K562 (cell line): ENCODE results near the gene KCNK4. TPM values are rescaled to one million over a fixed set of nuclear protein-coding genes. Genes with fewer than 3 reads are reported as not detected.

Source experiments
- ATAC-seq: fragments of 200-7000 bp; cut with Tn5 transposase; 3 replicates; pipeline ENCODE4 v1.9.1; 2020; ENCODE audit warnings: moderate library complexity
- BruUV-seq: library from RNA; stranded (reverse); fragments of 400-500 nt; replicated peaks from 2 replicates; lab custom pipeline; 2021; lab: Mats Ljungman, UMichigan
- CTCF ChIA-PET: fragments of 300-600 bp; formaldehyde crosslinking; extraction: SDS; loops from one replicate; lab custom pipeline; 2021; ENCODE audit warnings: low intra/inter-chr PET ratio; lab: Yijun Ruan, JAX
- POLR2A ChIA-PET: fragments of 300-600, 350-650 bp; sonication (Branson Sonifier 250); formaldehyde crosslinking; extraction: SDS; loops from one replicate; lab custom pipeline; 2021; ENCODE audit warnings: antibody characterized with exemption, inconsistent platforms; lab: Yijun Ruan, JAX
- DNase-seq, 4 experiments: peaks; one replicate each; pipeline versions ENCODE4 v3.0.0 to v3.0.0-alpha.2; 2011 to 2018; ENCODE audit warnings: low spot score in 3 of 4, mixed read lengths in 3 of 4; ENCODE audit errors: extremely low read depth in 1 of 4
- FAIRE-seq: peaks from 2 replicates; lab custom pipeline; 2011; peaks lifted over from hg19 to GRCh38; lab: Jason Lieb, UNC
- H2AFZ ChIP-seq: 2 replicates; pipeline ENCODE4 v1.6.0; 2011; ENCODE audit warnings: low read depth, low read length, control low read depth, inconsistent platforms
- H3K27ac ChIP-seq: fragments of 200-600 bp; 3 replicates; pipeline ENCODE4 v1.8.0; 2011; ENCODE audit warnings: low read depth, mild to moderate bottlenecking, control low read depth, inconsistent platforms, low read length, moderate library complexity, mixed read lengths; ENCODE audit errors: extremely low read depth
- H3K27me3 ChIP-seq, 2 experiments: fragments of 300-600 bp in 1 of 2; 2 replicates in 1 of 2; 3 replicates in 1 of 2; pipeline versions ENCODE4 v1.6.0 to v1.8.0; 2011; ENCODE audit warnings: inconsistent platforms in 2 of 2, low read length in 2 of 2, mild to moderate bottlenecking in 1 of 2, mixed read lengths in 1 of 2, moderate library complexity in 1 of 2; ENCODE audit not compliant: control insufficient read depth in 2 of 2, insufficient read depth in 2 of 2
- H3K36me3 ChIP-seq: fragments of 300-600 bp; 3 replicates; pipeline ENCODE4 v1.8.0; 2011; ENCODE audit warnings: mild to moderate bottlenecking, low read length, inconsistent platforms; ENCODE audit not compliant: control insufficient read depth, insufficient read depth
- H3K4me1 ChIP-seq, 2 experiments: fragments of 200-600 bp in 1 of 2; replicated peaks in 1 of 2; 2 replicates in 1 of 2; 3 replicates in 1 of 2; pipeline versions ENCODE4 v1.5.1 to v1.8.0; 2011; ENCODE audit warnings: inconsistent platforms in 2 of 2, low read length in 2 of 2, mild to moderate bottlenecking in 1 of 2, mixed read lengths in 1 of 2, moderate library complexity in 1 of 2; ENCODE audit not compliant: control insufficient read depth in 2 of 2, insufficient read depth in 2 of 2
- H3K4me2 ChIP-seq: 2 replicates; pipeline ENCODE4 v1.6.1; 2011; ENCODE audit warnings: low read length, control low read depth, inconsistent platforms, mixed read lengths; ENCODE audit not compliant: insufficient read depth
- H3K4me3 ChIP-seq: fragments of 200-600 bp; sonication (generic), shearing (Covaris generic); 2 replicates; pipeline ENCODE4 v1.5.1; 2016; ENCODE audit warnings: control low read depth, inconsistent platforms
- H3K79me2 ChIP-seq: fragments of 200-600 bp; 3 replicates; pipeline ENCODE4 v1.8.0; 2011; ENCODE audit warnings: low read length, inconsistent platforms; ENCODE audit not compliant: control insufficient read depth, insufficient read depth
- H3K9ac ChIP-seq, 2 experiments: 2 replicates each; pipeline versions ENCODE4 v1.6.0 to v1.6.1; 2011; ENCODE audit warnings: low read depth in 2 of 2, low read length in 2 of 2, control low read depth in 1 of 2, inconsistent platforms in 1 of 2, mild to moderate bottlenecking in 1 of 2, mixed read lengths in 1 of 2; ENCODE audit not compliant: insufficient read depth in 1 of 2
- H3K9me1 ChIP-seq: one replicate; pipeline ENCODE4 v1.6.0; 2011; ENCODE audit warnings: inconsistent platforms, mild to moderate bottlenecking, low read length, moderate library complexity; ENCODE audit not compliant: control insufficient read depth, insufficient read depth
- H3K9me3 ChIP-seq: replicated peaks from 2 replicates; pipeline ENCODE4 v1.5.1; 2011; ENCODE audit warnings: low read depth, low read length, inconsistent platforms; ENCODE audit not compliant: control insufficient read depth, insufficient read depth
- H4K20me1 ChIP-seq: replicated peaks from 2 replicates; pipeline ENCODE4 v1.6.1; 2011; ENCODE audit warnings: low read length, inconsistent platforms, mixed read lengths; ENCODE audit not compliant: control insufficient read depth, insufficient read depth
- BCOR ChIP-seq: fragments of 450-650 bp; IDR thresholded peaks from 2 replicates; pipeline ENCODE4 v1.6.1; 2016
- ETS2 ChIP-seq: IDR thresholded peaks from 2 replicates; pipeline ENCODE4 v1.6.1; 2016; ENCODE audit warnings: borderline replicate concordance, missing genetic modification characterization, mild to moderate bottlenecking, moderate library complexity, missing compliant biosample characterization; ENCODE audit not compliant: poor library complexity, severe bottlenecking
- HCFC1 ChIP-seq: IDR thresholded peaks from 2 replicates; pipeline ENCODE4 v1.6.1; 2012; ENCODE audit warnings: low read depth, low read length, improper control_type of control experiment
- HDAC8 ChIP-seq: fragments of 450-650 bp; IDR thresholded peaks from 2 replicates; pipeline ENCODE4 v1.6.1; 2016; ENCODE audit warnings: mild to moderate bottlenecking, missing genetic modification characterization, moderate library complexity, missing compliant biosample characterization
- KDM1A ChIP-seq, 2 experiments: fragments of 450-650 bp; IDR thresholded peaks; 2 replicates each; pipeline ENCODE4 v1.6.1; 2016; ENCODE audit warnings: mild to moderate bottlenecking in 2 of 2
- MYNN ChIP-seq, 2 experiments: sonication (generic); formaldehyde crosslinking in 1 of 2; IDR thresholded peaks; 2 replicates each; pipeline versions ENCODE4 v1.5.0 to v1.6.1; 2016 to 2020; ENCODE audit warnings: antibody characterized with exemption in 1 of 2, missing genetic modification reagents in 1 of 2
- THRB ChIP-seq: fragments of 450-650 bp; formaldehyde crosslinking; conservative IDR thresholded peaks from 2 replicates; pipeline ENCODE4 v1.4.0; 2022; ENCODE audit warnings: mild to moderate bottlenecking, missing genetic modification characterization
- ZFX ChIP-seq: sonication (generic); formaldehyde crosslinking; IDR thresholded peaks from 2 replicates; pipeline ENCODE4 v1.8.0; 2022; ENCODE audit warnings: mild to moderate bottlenecking, missing genetic modification reagents, moderate library complexity
- WGBS: fragments of 100-300 bp; shearing (Covaris generic); methylation state at CpG from one replicate; pipeline ENCODE4 v1.1.6; 2016; ENCODE audit warnings: low coverage, mixed read lengths; ENCODE audit not compliant: insufficient coverage; ENCODE audit errors: missing lambda C conversion rate; 5-methylcytosine and 5-hydroxymethylcytosine counted together
- in situ Hi-C: fragments of 300-500 bp; cut with MboI; formaldehyde crosslinking; loops from 4 replicates; pipeline ENCODE4 v1.15.0; 2018; ENCODE audit warnings: inconsistent platforms, mixed read lengths
- intact Hi-C: fragments of 100-400 bp; cut with micrococcal nuclease; formaldehyde crosslinking; loops from 2 replicates; pipeline ENCODE4 v1.14.2; 2022
- polyA plus RNA-seq, 8 experiments: library from polyadenylated mRNA; depleted of rRNA in 4 of 8; stranded (reverse) in 5 of 8; unstranded in 3 of 8; fragments of >200 nt; fragmentation: Nextera tagmentation in 2 of 8; fragmentation: Illumina TruSeq in 1 of 8; extraction: Ambion mirVana in 2 of 8; extraction: Trizol in 1 of 8; gene quantifications; 2 replicates each; pipeline versions ENCODE4 v1.2.1 to v1.2.3, GENCODE V29; 2011 to 2014; ENCODE audit warnings: inconsistent platforms in 1 of 8, missing spikeins in 1 of 8
- total RNA-seq, 7 experiments: library from RNA; depleted of rRNA in 6 of 7; stranded (reverse); fragments of >200 nt in 6 of 7; fragmentation: Illumina TruSeq in 2 of 7; extraction: Trizol in 2 of 7; gene quantifications; 2 replicates each; pipeline versions ENCODE4 v1.2.1 to v1.2.3, GENCODE V29; 2011 to 2021; ENCODE audit warnings: low replicate concordance in 1 of 7
- TF ChIP-seq, protein P1 (sequence below): sonication (generic); formaldehyde crosslinking; IDR thresholded peaks from 2 replicates; pipeline ENCODE4 v1.4.0; 2020; ENCODE audit warnings: mild to moderate bottlenecking, missing genetic modification reagents
- TF ChIP-seq, protein P2 (sequence below): fragments of 250-450 bp; sonication (Bioruptor Pico); IDR thresholded peaks from 2 replicates; pipeline ENCODE4 v1.8.0; 2021; ENCODE audit warnings: moderate library complexity, mild to moderate bottlenecking, inconsistent platforms

Gene KCNK4
- total and polyA plus RNA-seq, 9 of the 15 experiments (the other 6 are each of a cell fraction or from before 2014, with no cell fraction given) = not detected

DNA sequence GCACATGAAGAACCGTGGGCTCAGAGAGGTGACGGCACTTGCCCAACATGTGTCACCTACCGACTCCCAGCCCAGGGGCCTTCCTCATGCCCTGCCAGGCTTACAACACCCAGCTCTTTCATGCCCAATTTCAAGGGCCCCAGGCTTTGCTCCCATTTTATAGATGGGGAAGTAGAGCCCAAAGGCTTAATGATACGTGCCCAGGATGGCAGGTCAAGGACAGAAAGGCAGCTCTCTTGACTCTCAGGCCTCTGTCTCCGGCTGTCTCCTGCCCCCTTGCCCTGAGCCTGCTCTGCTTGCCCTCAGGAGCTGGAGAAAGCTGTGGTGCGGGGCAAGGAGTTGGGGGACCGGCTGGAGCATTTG lies 57.9 kb downstream of the KCNK4 start:
- POLR2A ChIA-PET = interaction anchor here (0.6 to 1.4 kb wide), 3 partner anchors 31 to 352 kb away, joined by 3 to 6 read pairs (median 3); partner anchors contain the start of genes PRDX5 and TRMT112
- ATAC-seq = no peak
- no peak for FAIRE-seq
- intact Hi-C loops (no loop called here), in situ Hi-C loops (no loop called here)
- H2AFZ ChIP-seq = no peak overlapping the region
- H3K27me3 ChIP-seq = no peaks in the 10 kb centered on the region
- H3K27ac ChIP-seq = no peak overlapping the region
- no peak for DNase-seq
- CTCF ChIA-PET = no interaction called here
- no TSS peak for BruUV-seq
- H3K9me3 ChIP-seq = no peaks in the 10 kb centered on the region
- peak overlapping the region in 1 of 2 experiments; percentile 68; a peak in 1 of 4 replicates for H3K9ac ChIP-seq
- H3K36me3 ChIP-seq = no peaks in the 10 kb centered on the region
- no peak overlapping the region for H3K4me3 ChIP-seq
- TF ChIP-seq BCOR (peak; percentile 52; the same call in 1 of the 2 replicates), KDM1A (IDR thresholded peaks at IDR 0.05) (peak in 1 of 2 experiments; percentile 22; a peak in 1 of 4 replicates)
- TF ChIP-seq, protein P1, sequence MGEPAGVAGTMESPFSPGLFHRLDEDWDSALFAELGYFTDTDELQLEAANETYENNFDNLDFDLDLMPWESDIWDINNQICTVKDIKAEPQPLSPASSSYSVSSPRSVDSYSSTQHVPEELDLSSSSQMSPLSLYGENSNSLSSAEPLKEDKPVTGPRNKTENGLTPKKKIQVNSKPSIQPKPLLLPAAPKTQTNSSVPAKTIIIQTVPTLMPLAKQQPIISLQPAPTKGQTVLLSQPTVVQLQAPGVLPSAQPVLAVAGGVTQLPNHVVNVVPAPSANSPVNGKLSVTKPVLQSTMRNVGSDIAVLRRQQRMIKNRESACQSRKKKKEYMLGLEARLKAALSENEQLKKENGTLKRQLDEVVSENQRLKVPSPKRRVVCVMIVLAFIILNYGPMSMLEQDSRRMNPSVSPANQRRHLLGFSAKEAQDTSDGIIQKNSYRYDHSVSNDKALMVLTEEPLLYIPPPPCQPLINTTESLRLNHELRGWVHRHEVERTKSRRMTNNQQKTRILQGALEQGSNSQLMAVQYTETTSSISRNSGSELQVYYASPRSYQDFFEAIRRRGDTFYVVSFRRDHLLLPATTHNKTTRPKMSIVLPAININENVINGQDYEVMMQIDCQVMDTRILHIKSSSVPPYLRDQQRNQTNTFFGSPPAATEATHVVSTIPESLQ (CRISPR knock-in tag) = no peak
- WGBS = 68% methylated on average over 7 of the region's 7 CpGs
- H3K79me2 ChIP-seq = no peaks in the 10 kb centered on the region
- no peaks in the 10 kb centered on the region for H3K9me1 ChIP-seq
- H4K20me1 ChIP-seq = no peaks in the 10 kb centered on the region
- H3K4me1 ChIP-seq = peaks cover 2 to 60% of the 10 kb centered on the region in 2 experiments; a peak in 4 of 5 replicates
- no peak overlapping the region for H3K4me2 ChIP-seq

DNA sequence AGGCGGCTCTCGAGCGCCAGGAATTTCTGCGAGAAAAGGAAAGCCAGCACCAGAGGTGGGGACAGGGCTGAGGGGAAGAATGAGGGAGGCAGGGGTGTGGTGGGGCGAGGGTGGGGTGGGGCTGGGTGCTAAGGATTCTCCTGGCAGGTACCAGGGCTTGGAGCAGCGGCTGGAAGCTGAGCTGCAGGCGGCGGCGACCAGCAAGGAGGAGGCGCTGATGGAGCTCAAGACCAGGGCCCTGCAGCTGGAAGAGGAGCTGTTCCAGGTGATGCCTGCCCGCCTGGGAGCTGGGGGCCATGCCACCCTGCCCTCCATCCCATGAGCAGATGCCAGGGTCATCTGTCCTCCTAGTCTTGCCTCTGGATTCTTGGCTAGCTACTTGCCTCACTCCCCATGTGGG lies 58.3 kb downstream of the KCNK4 start:
- no TSS peak for BruUV-seq
- Histone ChIP-seq H3K4me1 (peaks cover 2 to 60% of the 10 kb centered on the region in 2 experiments; a peak in 4 of 5 replicates), H3K79me2 (no peaks in the 10 kb centered on the region), H3K27me3 (no peaks in the 10 kb centered on the region), H3K4me3 (no peak overlapping the region), H3K9ac (peak overlapping the region in 1 of 2 experiments; percentile 17; a peak in 1 of 4 replicates), H4K20me1 (no peaks in the 10 kb centered on the region), H2AFZ (no peak overlapping the region), H3K36me3 (no peaks in the 10 kb centered on the region), H3K4me2 (no peak overlapping the region), H3K27ac (no peak overlapping the region), H3K9me3 (no peaks in the 10 kb centered on the region), H3K9me1 (no peaks in the 10 kb centered on the region)
- FAIRE-seq (no peak), ATAC-seq (no peak), DNase-seq (no peak)
- 51% methylated on average over 9 of the region's 11 CpGs for WGBS
- intact Hi-C loops = no loop called here
- CTCF ChIA-PET = no interaction called here
- in situ Hi-C loops = no loop called here
- POLR2A ChIA-PET = interaction anchor here (0.6 to 1.4 kb wide), 3 partner anchors 32 to 352 kb away, joined by 3 to 6 read pairs (median 3); partner anchors contain the start of genes PRDX5 and TRMT112
- TF ChIP-seq HDAC8 (tag) (no peak), HCFC1 (no peak), MYNN (IDR thresholded peaks at IDR 0.05) (no peak), MYNN (CRISPR knock-in tag; IDR thresholded peaks at IDR 0.05) (no peak), ETS2 (tag) (no peak), ZFX (CRISPR knock-in tag) (no peak), THRB (CRISPR knock-in tag) (no peak)
- TF ChIP-seq, protein P2, sequence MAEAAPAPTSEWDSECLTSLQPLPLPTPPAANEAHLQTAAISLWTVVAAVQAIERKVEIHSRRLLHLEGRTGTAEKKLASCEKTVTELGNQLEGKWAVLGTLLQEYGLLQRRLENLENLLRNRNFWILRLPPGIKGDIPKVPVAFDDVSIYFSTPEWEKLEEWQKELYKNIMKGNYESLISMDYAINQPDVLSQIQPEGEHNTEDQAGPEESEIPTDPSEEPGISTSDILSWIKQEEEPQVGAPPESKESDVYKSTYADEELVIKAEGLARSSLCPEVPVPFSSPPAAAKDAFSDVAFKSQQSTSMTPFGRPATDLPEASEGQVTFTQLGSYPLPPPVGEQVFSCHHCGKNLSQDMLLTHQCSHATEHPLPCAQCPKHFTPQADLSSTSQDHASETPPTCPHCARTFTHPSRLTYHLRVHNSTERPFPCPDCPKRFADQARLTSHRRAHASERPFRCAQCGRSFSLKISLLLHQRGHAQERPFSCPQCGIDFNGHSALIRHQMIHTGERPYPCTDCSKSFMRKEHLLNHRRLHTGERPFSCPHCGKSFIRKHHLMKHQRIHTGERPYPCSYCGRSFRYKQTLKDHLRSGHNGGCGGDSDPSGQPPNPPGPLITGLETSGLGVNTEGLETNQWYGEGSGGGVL = no peak
